Measurements from ENCODE around the gene UBTF. TPM values are rescaled to one million over a fixed set of nuclear protein-coding genes. Genes with fewer than 3 reads are reported as not detected.
A peak's percentile ranks its signal among the peaks of the same experiment; 100 is the strongest.

The UBTF gene
- total and polyA plus RNA-seq, 9 of the 15 experiments (the other 6 are each of a cell fraction or from before 2014, with no cell fraction given) = 1.2 to 113 (median 83.6) TPM

- TF ChIP-seq ARID4B (CRISPR knock-in tag; IDR thresholded peaks at IDR 0.05) (0 out of 2 replicates have a peak, but pooled peaks have one; percentile 28), CEBPG (CRISPR knock-in tag; IDR thresholded peaks at IDR 0.05) (peak; percentile 81), CEBPG (tag; conservative IDR thresholded peaks at IDR 0.05 in 1 of 2, IDR thresholded peaks at IDR 0.05 in 1 of 2) (peak; percentile 66 to 67), MCM7 (IDR thresholded peaks at IDR 0.05) (peak in 1 of 2 experiments; percentile 28; a peak in 1 of 4 replicates), EHMT2 (IDR thresholded peaks at IDR 0.05) (0 out of 2 replicates have a peak, but pooled peaks have one; percentile 29), MAX (CRISPR knock-in tag; IDR thresholded peaks at IDR 0.05) (peak; percentile 20; the same call in 1 of the 2 replicates), ARNT (IDR thresholded peaks at IDR 0.05) (0 out of 4 replicates have a peak, but pooled peaks have one; percentile 8 to 53), CEBPB (tag; IDR thresholded peaks at IDR 0.05) (peak; percentile 95), GABPB1 (CRISPR knock-in tag; IDR thresholded peaks at IDR 0.05) (0 out of 2 replicates have a peak, but pooled peaks have one; percentile 32), ARID3A (IDR thresholded peaks at IDR 0.05; ENCODE audit: borderline replicate concordance, low read depth, low read length) (0 out of 2 replicates have a peak, but pooled peaks have one; percentile 62), SMARCA5 (IDR thresholded peaks at IDR 0.05) (0 out of 2 replicates have a peak, but pooled peaks have one; percentile 18), EWSR1 (IDR thresholded peaks at IDR 0.05; ENCODE audit: borderline replicate concordance, low read depth, partially characterized antibody) (no peak), TEAD4 (IDR thresholded peaks at IDR 0.05; ENCODE audit: low read length) (peak; percentile 5; the same call in 1 of the 2 replicates), TEAD4 (CRISPR knock-in tag; IDR thresholded peaks at IDR 0.05; ENCODE audit: borderline replicate concordance) (no peak), CC2D1A (IDR thresholded peaks at IDR 0.05) (peak; percentile 7; the same call in 1 of the 2 replicates), SPI1 (IDR thresholded peaks at IDR 0.05; ENCODE audit: borderline replicate concordance, low read depth, low read length) (peak; percentile 72), IRF9 (tag; IDR thresholded peaks at IDR 0.05) (peak; percentile 37; the same call in 1 of the 2 replicates), NONO (IDR thresholded peaks at IDR 0.05; ENCODE audit: low read depth in 2 of 2, low read length in 1 of 2) (no peak), MTA3 (IDR thresholded peaks at IDR 0.05; ENCODE audit: borderline replicate concordance) (no peak), COPS2 (conservative IDR thresholded peaks at IDR 0.05) (no peak), CREM (IDR thresholded peaks at IDR 0.05; ENCODE audit: low read depth) (0 out of 2 replicates have a peak, but pooled peaks have one; percentile 10), LEF1 (IDR thresholded peaks at IDR 0.05) (no peak)
These were observed 15.6 kb downstream of the UBTF start (continued) for GRCh38 chr17:44203731-44204440.

Data from K562 (cell line).